Memory B cell (primary cell): ENCODE results near the gene PPM1H.

Experiments used
- ATAC-seq: fragments of 150-1000 bp; cut with Tn5 transposase; 2 replicates; pipeline ENCODE4 v1.10.0; 2021; ENCODE audit warnings: low read depth, mild to moderate bottlenecking, moderate library complexity
- DNase-seq, 2 donors: peaks; one replicate each; pipeline ENCODE4 v3.0.0; 2022; ENCODE audit warnings: low spot score in 2 of 2
- H3K27ac Mint-ChIP-seq: one replicate; pipeline ENCODE4 v1.8.0; 2022; ENCODE audit warnings: mild to moderate bottlenecking, moderate library complexity, mixed read lengths
- H3K27me3 Mint-ChIP-seq: one replicate; pipeline ENCODE4 v1.8.0; 2022; ENCODE audit warnings: mixed read lengths
- H3K36me3 Mint-ChIP-seq: one replicate; pipeline ENCODE4 v1.8.0; 2022; ENCODE audit warnings: mild to moderate bottlenecking, mixed read lengths
- H3K4me1 Mint-ChIP-seq: one replicate; pipeline ENCODE4 v1.8.0; 2022; ENCODE audit warnings: mixed read lengths
- H3K4me3 Mint-ChIP-seq: one replicate; pipeline ENCODE4 v1.8.0; 2022; ENCODE audit warnings: mild to moderate bottlenecking, moderate library complexity, mixed read lengths
- H3K9me3 Mint-ChIP-seq: one replicate; pipeline ENCODE4 v1.8.0; 2022; ENCODE audit warnings: mixed read lengths

PPM1H gene

DNA sequence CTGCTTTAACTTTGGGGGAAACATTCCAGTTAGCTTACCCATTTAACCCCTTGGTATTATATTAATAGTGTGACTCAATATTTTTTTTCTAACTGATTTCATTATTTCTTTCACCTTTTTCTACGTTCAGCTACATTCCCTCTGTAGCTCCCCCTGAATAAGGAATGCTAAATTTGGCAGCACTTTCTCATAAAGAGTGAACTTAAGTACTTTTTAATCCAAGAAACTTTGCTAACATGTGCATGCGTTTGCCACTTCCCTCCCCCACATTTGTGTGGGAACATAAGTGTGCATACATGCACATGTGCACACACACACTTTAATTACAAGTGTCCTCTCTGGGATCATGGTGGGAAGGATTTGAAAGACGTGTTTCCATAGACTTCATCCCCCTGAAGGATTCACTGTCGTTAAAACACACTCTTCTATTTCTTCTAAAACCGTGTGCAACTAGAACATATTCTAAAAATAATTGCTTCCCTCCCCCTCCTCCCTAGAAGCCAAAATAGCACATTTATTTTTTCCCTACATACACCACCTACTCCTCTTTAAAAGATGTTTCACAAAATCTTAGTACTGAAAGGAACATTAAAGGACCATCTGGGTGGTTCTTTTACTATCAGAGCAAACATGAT lies 142.6 kb downstream of the PPM1H start:
- no peak for DNase-seq
- H3K4me1 Mint-ChIP-seq = no peaks in the 10 kb centered on the region
- no peak overlapping the region for H3K4me3 Mint-ChIP-seq
- H3K27me3 Mint-ChIP-seq = peaks cover 4% of the 10 kb centered on the region
- no peak overlapping the region for H3K27ac Mint-ChIP-seq
- ATAC-seq = no peak
- no peaks in the 10 kb centered on the region for H3K36me3 Mint-ChIP-seq
- no peaks in the 10 kb centered on the region for H3K9me3 Mint-ChIP-seq

DNA sequence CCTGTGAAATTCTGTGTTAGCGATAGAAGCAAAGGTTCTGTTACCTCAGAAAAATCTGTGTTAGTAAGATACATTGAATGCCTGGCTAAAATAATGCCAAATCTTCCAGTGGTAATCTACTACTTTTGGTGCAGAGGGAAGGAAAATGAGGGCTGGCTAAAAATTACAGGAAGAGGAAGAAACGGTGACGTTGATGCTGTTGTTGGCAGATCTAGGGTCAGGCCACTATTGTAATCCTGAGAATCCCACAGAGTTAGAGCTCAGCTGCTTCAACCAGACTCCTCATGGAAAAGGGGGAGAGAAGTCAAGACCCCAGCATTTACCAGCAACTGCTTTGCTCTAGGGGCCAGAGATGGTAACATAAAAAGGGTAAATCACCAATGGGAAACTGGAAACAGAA lies 145.1 kb downstream of the PPM1H start:
- no peaks in the 10 kb centered on the region for H3K36me3 Mint-ChIP-seq
- ATAC-seq (no peak), DNase-seq (no peak)
- H3K4me3 Mint-ChIP-seq = no peak overlapping the region
- H3K27me3 Mint-ChIP-seq = peaks cover 4% of the 10 kb centered on the region
- H3K4me1 Mint-ChIP-seq = no peaks in the 10 kb centered on the region
- H3K27ac Mint-ChIP-seq = no peak overlapping the region
- H3K9me3 Mint-ChIP-seq = no peaks in the 10 kb centered on the region

DNA sequence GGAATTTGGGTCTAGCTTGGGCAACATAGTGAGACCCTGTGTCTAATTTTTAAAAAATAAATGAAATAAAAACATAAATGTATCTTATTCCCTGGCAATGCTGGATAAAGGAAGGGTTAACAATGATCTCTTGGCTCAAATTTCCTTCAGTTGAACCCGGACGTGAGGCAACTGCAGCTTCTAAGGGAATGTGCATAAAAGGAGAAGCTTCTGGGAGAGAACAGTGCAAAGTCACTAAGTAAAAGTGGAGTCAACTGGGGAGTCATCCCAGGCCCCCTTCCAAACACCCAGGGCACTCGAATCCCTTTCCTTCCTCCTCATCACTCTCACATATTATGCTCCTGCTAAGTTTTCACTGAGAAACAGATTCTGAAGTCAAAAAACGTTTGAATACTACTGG lies 147.3 kb downstream of the PPM1H start:
- H3K27ac Mint-ChIP-seq = no peak overlapping the region
- H3K36me3 Mint-ChIP-seq = no peaks in the 10 kb centered on the region
- no peaks in the 10 kb centered on the region for H3K4me1 Mint-ChIP-seq
- no peak for DNase-seq
- H3K9me3 Mint-ChIP-seq = no peaks in the 10 kb centered on the region
- ATAC-seq = no peak
- peaks cover 4% of the 10 kb centered on the region for H3K27me3 Mint-ChIP-seq
- H3K4me3 Mint-ChIP-seq = no peak overlapping the region

DNA sequence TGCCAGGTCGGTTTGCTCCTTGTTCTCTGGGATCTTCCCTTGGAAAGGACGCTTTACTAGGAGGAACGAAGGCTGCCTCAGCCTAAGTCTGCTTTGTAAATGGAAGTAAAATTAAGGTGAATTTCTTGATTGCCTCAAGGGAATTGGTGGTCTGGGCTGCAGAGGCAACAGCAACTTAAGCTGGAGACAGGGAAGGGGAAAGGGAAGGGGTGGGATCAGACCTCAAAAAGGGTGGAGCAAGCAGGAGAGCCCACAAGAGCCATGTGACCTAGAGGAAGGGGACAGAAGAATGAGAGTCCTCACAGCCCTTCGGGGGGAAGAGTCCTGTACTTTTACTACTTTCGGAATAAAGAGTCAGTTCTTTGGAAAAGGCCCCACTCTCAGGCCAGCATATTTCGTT lies 147.9 kb downstream of the PPM1H start:
- Mint-ChIP-seq H3K4me1 (no peaks in the 10 kb centered on the region), H3K27ac (no peak overlapping the region), H3K36me3 (no peaks in the 10 kb centered on the region), H3K4me3 (no peak overlapping the region), H3K27me3 (peaks cover 4% of the 10 kb centered on the region), H3K9me3 (no peaks in the 10 kb centered on the region)
- ATAC-seq (no peak), DNase-seq (no peak)

DNA sequence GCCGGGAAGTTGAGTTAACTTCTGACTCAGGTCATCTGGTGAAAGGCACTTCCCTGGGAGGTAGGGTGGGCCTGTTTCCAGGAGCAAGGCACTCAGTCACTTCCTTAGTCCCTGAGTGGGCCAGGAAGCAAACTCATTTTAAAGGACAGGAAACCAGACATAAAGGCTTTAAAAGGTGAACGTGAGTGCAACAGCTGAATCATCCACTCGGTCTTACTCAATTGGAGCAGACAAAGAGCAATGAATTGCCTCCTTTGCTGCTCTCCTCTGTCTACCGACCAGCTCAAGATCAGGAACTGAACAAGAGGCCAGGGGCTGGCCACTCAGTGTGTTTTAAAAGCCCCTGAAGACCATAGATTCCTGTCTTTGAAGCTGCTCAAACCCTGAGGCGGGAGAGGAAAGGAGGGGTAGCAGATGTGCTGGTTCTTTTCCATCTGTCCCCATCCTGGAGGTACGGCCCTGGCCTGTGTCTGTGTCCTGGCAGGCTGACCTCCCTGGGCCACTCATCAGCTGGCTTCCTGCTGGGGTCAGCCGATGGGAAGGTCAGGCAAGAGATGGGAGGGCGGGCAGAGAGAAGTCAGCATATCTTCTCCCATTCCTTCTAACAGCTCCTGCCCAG lies 148.9 kb downstream of the PPM1H start:
- Mint-ChIP-seq H3K36me3 (no peaks in the 10 kb centered on the region), H3K27me3 (peaks cover 4% of the 10 kb centered on the region), H3K9me3 (no peaks in the 10 kb centered on the region), H3K27ac (no peak overlapping the region), H3K4me3 (no peak overlapping the region), H3K4me1 (no peaks in the 10 kb centered on the region)
- DNase-seq (no peak), ATAC-seq (no peak)

DNA sequence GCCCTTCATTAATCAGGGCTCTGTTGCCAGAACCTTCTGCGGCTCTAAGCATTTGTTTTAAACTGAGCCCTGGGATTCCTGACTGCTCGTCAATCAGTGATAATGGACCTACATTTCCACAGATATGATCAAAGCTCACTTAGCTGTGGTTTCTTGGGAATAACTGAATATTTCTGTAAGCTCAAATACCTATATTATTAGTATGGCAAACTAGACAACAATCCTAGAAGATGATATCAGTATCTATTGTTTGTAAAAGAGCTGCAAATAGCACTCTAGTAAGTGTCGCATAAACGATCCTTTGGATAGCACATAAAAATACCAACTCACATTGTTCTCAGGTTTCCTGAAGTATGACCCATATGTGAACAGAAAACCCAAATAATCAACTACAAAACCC lies 150.4 kb downstream of the PPM1H start:
- ATAC-seq = no peak
- Mint-ChIP-seq H3K4me1 (no peaks in the 10 kb centered on the region), H3K9me3 (no peaks in the 10 kb centered on the region), H3K4me3 (no peak overlapping the region), H3K36me3 (no peaks in the 10 kb centered on the region), H3K27ac (no peak overlapping the region), H3K27me3 (peaks cover 2% of the 10 kb centered on the region)
- no peak for DNase-seq

DNA sequence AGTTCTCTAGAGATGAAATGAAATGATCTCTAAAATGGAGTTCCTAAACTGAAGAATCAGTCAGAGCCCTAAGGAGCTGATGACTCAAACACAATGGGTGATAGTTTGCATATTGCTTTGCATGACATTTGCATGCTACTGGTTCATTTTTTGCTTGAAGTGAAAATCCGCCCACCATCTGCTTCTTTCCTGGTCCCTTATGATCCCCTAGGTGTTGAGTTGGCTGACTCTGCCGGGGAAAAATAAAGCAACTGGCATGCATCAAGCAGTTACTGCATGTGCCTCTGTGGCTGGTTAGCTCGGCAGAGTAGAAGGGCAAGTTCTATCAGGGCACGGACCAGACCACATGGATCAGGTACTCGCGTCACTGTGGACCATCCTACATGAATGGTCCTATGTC lies 151.1 kb downstream of the PPM1H start:
- no peaks in the 10 kb centered on the region for H3K4me1 Mint-ChIP-seq
- ATAC-seq = no peak
- H3K9me3 Mint-ChIP-seq = no peaks in the 10 kb centered on the region
- H3K27ac Mint-ChIP-seq = no peak overlapping the region
- no peak for DNase-seq
- H3K36me3 Mint-ChIP-seq = no peaks in the 10 kb centered on the region
- H3K4me3 Mint-ChIP-seq = no peak overlapping the region
- peaks cover 2% of the 10 kb centered on the region for H3K27me3 Mint-ChIP-seq

DNA sequence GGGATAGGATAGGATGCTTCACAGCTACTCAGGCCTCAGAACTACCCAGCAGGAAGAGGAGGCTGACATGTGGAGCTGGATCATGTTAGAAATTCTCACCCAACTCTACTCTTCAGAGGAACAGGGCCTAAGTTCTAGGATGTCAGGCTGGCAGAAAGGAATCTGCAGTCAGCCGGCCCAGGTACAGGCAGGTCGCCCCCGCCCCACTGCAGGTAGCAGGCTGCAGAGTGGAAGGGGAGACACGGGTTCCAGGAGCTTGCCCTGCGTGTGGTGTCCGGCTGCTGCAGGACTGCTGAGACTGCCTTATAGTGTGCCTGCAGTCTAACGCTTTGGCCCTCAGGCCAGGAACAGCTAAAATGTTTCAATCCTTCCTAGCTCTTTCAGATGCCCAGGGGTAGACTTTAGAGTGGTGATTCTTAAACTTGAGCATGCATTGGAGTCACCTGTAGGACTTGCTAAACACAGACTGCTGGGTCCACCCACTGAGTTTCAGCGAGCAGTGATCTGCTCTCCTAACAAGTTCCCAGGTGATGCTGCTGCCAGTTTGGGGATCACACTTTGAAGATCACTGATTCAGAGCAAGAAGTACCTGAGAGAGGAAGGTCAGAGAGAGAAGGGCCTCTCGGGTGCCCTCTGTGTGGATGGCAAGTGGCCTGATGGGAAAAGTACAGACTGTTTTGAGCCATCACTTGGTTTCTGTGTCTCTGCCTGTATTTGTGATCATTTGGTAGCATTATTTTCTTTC lies 153.6 kb downstream of the PPM1H start:
- H3K27ac Mint-ChIP-seq = no peak overlapping the region
- H3K9me3 Mint-ChIP-seq = no peaks in the 10 kb centered on the region
- ATAC-seq (no peak), DNase-seq (no peak)
- no peaks in the 10 kb centered on the region for H3K4me1 Mint-ChIP-seq
- no peaks in the 10 kb centered on the region for H3K36me3 Mint-ChIP-seq
- H3K27me3 Mint-ChIP-seq = peaks cover 2% of the 10 kb centered on the region
- H3K4me3 Mint-ChIP-seq = no peak overlapping the region

DNA sequence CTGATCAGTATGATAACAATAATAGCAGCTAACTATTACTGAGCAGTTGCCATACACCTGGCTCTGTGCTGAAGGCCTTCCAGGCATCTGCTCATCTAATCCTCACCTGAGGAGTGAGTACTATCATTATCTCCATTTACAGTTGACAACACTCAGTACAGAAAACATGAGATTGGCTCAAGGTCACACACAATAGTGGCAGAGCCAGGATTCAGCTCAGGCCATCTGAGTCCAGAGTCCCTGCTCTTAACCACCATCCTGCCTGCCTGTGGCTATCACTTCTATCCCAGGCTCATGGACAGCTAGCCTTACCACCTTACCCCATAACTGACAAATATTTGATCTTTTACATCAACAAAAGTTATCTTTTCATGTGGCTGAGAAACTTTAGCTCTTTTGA lies 155.5 kb downstream of the PPM1H start:
- Mint-ChIP-seq H3K4me1 (no peaks in the 10 kb centered on the region), H3K27ac (no peak overlapping the region), H3K27me3 (peaks cover 2% of the 10 kb centered on the region), H3K4me3 (no peak overlapping the region), H3K9me3 (no peaks in the 10 kb centered on the region), H3K36me3 (no peaks in the 10 kb centered on the region)
- DNase-seq (no peak), ATAC-seq (no peak)

DNA sequence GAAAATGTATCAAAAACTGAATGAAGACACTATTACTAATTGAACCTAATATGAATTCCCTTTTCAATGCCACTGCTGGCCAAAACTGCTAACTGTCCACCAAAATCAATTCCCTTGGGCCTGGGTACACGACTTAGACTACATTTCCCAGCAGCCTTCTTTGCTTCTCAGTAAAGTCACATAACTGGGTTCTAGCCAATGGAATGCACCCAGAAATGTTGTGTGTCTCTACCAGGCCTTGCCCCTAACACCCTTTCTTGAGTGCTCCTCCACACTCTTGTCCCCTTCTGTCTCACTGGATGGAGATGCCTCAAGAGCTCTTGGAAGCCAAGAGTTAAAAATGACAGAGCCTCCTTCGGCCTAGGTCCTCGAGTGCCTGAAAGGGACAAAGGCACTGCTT lies 156.8 kb downstream of the PPM1H start:
- H3K9me3 Mint-ChIP-seq = no peaks in the 10 kb centered on the region
- ATAC-seq (no peak), DNase-seq (no peak)
- no peaks in the 10 kb centered on the region for H3K36me3 Mint-ChIP-seq
- no peak overlapping the region for H3K27ac Mint-ChIP-seq
- no peaks in the 10 kb centered on the region for H3K4me1 Mint-ChIP-seq
- no peak overlapping the region for H3K4me3 Mint-ChIP-seq
- H3K27me3 Mint-ChIP-seq = peaks cover 2% of the 10 kb centered on the region

DNA sequence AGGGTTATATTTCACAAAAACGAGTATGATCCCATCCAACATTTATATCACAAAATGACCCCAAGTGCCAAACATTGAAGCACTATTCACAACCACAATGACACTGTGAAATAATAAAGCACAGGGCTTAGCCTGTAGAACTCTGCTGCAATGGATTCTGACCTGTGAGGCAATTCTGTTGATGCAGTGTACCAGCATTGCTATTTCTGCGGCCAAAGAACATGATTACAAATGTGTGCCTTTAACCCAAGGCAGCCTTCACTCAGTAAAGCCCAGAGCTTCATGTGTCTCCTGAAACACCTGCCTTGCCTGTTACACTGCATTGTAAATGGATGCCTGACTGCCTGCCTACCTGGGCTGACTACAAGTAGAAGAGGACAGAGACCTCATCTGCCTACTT lies 158.0 kb downstream of the PPM1H start:
- no peak for DNase-seq

DNA sequence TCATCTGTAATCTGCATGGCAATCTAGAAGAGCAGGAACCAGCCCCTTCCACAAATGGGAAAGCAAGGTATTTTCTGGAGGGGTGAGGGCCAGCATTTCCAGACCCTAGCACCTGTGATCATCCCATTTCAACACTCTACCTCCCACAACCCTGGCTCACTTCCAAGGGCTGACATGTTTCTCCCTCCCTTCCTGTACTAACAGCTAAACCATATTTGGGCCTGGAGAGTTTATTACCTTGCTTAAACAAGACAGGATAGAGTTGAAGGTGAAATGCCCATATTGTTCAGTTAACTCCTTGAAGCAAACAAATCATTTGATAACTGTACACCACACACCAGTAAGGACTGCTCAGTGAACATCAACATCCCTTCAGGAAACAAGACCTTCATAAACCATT lies 158.4 kb downstream of the PPM1H start:
- H3K4me3 Mint-ChIP-seq = no peak overlapping the region
- peaks cover 3% of the 10 kb centered on the region for H3K27me3 Mint-ChIP-seq
- DNase-seq = no peak
- no peaks in the 10 kb centered on the region for H3K4me1 Mint-ChIP-seq
- no peak overlapping the region for H3K27ac Mint-ChIP-seq
- ATAC-seq = no peak
- H3K9me3 Mint-ChIP-seq = no peaks in the 10 kb centered on the region
- H3K36me3 Mint-ChIP-seq = no peaks in the 10 kb centered on the region

More for the DNA sequence above, 158.0 kb downstream of the PPM1H start:
- Mint-ChIP-seq H3K4me1 (no peaks in the 10 kb centered on the region), H3K36me3 (no peaks in the 10 kb centered on the region), H3K27me3 (peaks cover 3% of the 10 kb centered on the region), H3K4me3 (no peak overlapping the region), H3K27ac (no peak overlapping the region), H3K9me3 (no peaks in the 10 kb centered on the region)
- no peak for ATAC-seq

DNA sequence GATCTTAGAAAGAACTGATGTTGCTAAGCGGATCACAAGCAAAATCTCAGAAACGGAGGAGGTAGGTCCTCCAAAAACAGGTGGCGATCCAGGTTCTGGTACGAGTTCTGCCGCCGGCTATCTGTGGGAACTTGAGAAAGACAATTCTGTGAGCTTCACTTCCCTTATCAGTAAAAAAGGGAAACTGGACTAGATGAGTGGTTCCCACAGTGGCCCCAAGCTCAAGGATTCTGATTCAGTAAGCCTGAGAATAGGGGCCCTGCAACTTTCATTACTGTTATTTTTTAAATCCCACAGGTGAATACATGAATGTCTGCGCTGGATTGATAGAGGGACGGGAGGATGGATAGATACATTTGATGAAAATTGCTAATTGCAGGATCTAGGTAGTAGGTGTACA lies 160.2 kb downstream of the PPM1H start:
- Mint-ChIP-seq H3K4me1 (no peaks in the 10 kb centered on the region), H3K36me3 (no peaks in the 10 kb centered on the region), H3K27ac (no peak overlapping the region), H3K9me3 (no peaks in the 10 kb centered on the region), H3K4me3 (no peak overlapping the region), H3K27me3 (peaks cover 2% of the 10 kb centered on the region)
- DNase-seq (no peak), ATAC-seq (no peak)

DNA sequence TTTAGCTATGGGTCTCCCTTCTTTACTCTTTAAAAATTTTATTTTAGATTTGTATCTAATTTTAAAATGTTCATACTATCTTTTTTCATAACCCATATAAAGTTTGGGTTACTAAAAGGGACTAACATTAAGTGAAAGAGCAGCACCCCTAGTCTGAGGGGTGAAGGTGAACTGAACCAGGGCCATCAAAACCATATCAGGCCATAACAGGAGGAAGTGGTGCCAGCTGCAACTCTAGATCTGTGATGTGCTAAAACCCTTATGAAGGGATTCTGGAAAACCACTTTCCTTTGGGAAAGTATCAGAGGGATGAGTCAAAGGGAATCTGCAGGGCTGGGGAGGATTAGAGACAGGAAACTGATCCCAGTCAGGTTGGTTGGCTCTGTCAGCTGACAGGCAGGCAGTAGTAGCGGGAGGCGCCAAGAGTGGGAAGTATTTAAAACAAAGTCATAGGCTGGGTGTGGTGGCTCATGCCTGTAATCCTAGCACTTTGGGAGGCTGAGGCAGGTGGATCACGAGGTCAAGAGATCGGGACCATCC lies 162.5 kb downstream of the PPM1H start:
- no peaks in the 10 kb centered on the region for H3K4me1 Mint-ChIP-seq
- H3K36me3 Mint-ChIP-seq = no peaks in the 10 kb centered on the region
- no peak for ATAC-seq
- no peak overlapping the region for H3K27ac Mint-ChIP-seq
- H3K27me3 Mint-ChIP-seq = peaks cover 2% of the 10 kb centered on the region
- no peak overlapping the region for H3K4me3 Mint-ChIP-seq
- no peaks in the 10 kb centered on the region for H3K9me3 Mint-ChIP-seq
- no peak for DNase-seq
